Stimulated activated CD8-positive, alpha-beta memory T cell treated with anti-CD3 and anti-CD28 coated beads, Interleukin-7, amount 100 ng/mL, for 48 hours (primary cell): ENCODE results near the gene THSD4.
"Not testable (repeated sequence)": the region's sequence is repeated elsewhere in the genome, so short reads cannot be mapped to it uniquely, and the experiment has no call there.

Source experiments
- DNase-seq, 2 donors: peaks; one replicate each; pipeline ENCODE4 v3.0.0-alpha.2; 2020; ENCODE audit warnings: low read depth in 1 of 2; ENCODE audit errors: extremely low read depth in 1 of 2

The THSD4 gene

DNA sequence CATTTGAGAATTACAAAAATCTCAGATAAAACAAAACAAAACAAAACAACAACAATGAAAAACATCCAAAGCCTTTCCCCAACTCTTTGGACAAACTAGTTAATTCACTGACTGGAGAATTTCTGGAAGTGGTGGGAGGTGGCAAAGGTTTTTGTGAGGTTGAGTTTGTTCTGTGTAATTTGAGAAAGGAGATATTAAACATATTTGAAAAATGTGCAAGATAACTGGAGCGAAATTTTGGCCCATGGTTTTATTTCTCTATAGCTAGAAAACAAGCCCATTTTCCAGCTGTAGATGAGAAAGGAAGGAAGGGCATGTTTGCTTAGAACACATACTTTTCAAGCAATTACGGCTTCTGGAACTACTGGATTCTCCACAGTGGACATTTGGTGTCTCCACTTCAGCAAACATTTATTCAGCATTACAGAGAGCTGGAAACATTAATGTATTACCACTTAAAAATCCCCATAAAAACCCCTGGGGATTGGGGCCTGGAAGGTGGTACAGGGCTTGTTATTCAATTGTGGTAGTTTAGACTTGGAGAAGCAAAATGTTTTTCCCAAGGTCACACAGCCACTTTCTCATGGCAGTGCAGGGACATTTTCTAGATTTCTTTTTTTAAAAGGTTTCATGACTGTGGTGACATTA is 135.8 kb downstream of the THSD4 start:
- no peak for DNase-seq

DNA sequence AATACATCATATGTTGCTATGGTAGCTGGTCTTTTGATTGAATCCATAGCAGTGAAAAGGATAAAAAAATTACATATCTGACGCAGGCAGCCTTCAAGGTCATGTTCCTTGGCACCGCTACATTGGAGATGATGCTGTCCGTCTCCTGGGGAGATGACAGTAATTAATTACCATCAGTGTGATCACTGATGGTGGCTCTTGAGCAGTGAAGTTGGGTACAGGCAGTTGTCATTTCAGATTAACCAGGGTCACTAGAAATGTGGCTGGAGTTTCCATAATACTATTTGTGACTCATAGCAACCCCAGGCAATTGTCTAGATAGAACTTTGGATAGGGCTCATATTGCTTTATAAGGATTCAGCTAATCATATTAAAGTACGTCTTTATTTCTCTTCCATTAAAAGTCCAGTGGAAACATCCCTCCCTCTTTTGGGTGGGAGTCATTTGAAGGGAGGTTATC is 136.3 kb downstream of the THSD4 start:
- DNase-seq = no peak

DNA sequence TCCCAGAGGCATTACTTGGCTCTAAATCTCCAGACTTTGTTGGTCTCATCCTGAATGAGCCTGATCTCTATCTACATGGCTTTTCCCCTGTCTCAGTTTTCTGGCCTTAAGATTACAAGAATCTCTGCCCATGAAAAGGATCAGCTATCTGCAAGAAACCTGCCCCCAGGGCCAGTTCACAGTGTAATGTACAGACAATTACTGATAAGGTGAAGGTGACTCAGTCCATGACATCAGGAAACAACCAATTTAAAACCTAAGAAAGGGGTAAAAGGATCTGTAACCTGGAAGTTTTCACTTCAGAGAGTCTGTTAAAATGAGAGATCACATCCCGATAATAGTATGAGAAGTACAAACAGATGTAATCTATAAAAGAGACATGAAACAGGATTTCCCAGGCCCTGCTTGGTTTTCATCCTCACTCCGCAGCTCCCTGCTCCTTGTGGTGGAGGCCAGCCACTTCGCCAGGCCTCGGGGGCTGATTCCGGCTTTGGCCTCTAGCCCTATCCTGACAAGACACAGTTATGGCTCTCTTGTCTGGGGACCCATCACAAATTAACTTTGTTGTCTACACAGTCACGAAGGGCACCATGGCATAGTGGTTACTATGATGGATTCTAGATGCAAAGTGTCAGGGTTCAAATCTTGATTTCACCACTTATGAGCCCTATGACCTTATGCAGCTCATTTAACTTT is 136.9 kb downstream of the THSD4 start:
- DNase-seq = no peak

DNA sequence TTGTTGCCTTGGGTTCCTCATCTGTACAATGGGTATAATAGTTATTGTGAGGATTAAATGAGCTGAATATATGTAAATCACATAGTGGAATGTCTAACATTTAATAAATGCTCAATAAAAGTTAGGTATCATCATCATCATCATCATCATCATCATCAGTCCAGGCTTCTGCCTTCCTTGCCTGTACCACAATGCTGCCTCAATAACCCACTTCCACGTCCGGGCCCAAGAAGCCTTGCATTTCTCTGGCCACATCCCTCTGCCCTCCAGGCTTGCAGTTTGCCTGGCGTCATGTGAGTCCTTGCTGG is 137.4 kb downstream of the THSD4 start:
- DNase-seq = no peak

DNA sequence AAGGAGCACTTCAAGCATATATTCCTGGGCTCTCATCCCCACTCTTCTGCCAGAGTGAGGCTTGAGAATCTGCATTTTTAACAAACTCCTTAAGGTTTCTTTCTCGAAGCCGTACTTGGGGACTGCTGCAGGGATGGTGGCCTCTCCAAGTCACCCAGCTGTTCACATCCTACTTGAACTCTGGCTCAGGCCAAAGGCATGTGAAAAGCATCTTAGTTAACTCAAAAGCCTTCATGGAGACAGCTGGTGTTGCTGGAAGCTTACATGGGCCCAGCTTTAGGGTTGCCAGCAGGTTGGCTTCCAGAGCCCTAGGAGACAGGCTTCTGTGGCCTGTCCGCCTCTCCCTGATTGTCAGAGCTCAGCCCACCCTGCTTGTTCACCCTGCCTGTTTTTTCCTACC is 139.2 kb downstream of the THSD4 start:
- no peak for DNase-seq

DNA sequence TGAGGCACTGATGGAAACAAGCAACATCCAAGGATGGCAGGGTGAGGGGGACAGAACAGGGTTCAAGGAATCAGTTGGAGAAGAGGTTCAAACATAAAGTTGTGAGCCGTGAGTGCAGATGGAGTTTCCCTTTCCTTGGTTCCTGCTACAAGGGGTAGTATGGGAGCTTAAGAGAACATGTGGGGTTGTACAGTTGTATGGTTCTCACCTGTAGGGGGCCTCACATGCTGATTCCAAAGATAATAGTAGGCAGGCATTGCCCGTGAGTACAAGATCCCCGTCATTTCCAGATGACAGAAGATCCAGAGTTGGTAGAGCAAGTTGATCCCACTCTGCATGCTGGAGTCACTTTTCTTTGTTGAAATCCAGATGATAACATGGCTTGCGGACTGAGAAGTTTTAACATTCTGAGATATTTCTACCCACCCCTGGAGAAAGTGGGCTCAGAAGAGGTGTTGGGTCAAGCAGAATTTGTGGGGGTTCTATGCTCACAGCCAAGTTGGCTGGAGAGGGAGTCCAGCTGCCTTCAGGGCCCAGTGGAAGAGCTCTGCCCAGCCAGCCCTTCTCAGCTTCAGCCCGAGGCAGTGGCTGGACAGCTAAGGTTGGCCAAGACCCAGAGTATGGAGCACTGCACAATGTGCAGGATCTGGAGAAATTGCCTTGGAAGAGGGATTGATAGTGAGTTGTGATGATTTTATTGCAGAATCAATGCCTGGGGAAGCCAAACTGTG is 141.8 kb downstream of the THSD4 start:
- no peak for DNase-seq

DNA sequence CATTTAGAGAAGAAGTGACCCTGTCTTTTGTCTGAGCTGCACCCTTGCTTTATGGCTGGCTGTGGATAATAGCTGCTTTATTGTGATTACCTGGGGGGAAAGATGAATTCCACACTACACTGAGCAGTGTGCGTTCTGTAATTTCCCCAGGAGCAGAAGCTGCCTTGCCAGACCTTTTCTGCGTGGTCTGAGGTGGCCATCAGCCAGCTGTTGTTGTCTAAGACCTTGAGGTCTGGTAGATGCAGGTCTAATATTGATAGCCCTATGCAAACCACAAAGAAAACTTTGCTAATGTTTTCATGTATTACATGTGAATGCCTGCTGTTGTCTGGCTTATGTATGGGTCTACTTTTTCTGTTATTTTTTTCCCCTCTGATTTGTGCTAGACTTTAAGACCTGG is 144.6 kb downstream of the THSD4 start:
- no peak for DNase-seq

DNA sequence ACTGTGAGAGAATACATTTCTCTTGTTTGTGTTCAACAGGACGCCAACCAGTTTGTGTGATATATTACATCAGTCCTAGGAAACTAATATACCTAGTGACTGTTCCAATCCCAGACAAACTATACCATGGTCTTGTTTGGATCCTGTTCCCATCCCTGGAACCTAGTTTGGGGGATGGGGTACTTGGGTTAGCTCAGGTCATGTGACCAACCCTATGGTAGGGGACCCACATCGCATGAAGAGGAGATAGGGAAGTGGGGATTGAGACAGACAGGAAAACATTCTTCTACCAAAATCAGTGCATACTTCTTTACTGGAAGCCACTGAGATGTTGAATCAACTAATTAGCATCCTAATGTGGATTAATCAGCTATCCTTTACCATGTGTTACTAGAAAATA is 146.1 kb downstream of the THSD4 start:
- DNase-seq = no peak

DNA sequence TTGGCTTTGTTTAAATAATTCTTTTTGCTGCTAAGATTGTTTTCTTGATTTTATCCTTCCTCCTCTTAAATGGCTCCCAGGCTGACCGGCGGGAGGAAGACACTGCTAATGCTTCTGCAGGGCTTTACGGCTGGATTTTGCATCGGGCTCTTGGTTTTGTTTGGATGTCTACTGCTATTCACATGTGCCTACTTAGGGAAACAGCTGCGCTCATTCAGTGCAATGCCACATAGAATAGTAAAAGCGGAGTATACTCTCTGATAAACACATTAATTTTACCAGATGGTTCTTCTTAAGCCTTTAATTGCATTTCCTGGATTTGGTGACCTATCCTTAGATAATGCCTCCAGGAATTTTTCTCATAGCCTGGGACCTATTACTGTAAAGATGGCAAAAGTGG is 146.6 kb downstream of the THSD4 start:
- DNase-seq = no peak

DNA sequence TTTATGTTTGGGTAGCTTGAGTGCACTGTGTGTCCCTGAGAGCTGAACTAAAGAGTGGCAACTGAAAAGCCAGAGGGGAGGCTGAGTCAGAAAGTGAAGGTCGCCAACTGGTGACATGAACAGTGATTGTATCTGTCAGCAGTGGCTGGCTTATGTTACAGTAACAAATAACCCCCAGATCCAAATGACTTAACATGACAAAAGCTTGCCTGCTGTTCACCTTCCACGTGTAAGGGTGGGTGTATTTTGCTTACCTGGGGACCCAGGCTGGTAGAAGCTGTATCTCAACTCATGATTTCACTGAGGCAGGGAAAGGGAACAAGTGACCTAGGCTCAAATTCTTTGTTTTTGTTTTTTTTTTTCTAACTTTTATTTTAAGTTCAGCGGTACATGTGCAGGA is 147.3 kb downstream of the THSD4 start:
- DNase-seq = no peak

DNA sequence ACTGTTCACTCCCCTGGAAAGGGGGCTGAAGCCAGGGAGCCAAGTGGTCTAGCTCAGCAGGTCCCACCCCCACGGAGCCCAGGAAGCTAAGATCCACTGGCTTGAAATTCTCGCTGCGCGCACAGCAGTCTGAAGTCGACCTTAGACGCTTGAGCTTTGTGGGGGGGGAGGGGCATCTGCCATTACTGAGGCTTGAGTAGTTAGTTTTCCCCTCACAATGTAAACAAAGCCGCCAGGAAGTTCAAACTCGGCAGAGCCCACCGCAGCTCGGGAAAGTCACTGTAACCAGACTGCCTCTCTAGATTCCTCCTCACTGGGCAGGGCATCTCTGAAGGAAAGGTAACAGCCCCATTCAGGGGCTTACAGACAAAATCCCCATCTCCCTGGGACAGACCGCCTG is 150.3 kb downstream of the THSD4 start:
- not testable (repeated sequence) for DNase-seq

DNA sequence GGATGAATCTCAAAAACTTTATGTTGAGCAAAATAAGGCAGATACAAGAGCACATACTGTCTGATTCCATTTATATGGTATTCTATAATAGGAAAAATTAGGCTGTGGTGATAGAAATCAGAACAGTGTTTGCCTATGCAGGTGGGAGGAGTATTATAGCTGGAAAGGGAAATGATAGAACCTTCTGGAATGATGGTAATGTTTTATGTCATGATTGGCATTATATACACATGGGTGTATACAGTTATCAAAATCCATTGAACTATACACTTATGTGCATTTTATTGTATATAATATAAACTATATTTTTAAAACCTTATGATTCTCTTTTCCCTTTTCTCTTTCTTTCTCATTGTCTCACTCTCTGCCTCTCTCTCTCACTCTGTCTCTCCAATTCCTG is 156.1 kb downstream of the THSD4 start:
- no peak for DNase-seq

DNA sequence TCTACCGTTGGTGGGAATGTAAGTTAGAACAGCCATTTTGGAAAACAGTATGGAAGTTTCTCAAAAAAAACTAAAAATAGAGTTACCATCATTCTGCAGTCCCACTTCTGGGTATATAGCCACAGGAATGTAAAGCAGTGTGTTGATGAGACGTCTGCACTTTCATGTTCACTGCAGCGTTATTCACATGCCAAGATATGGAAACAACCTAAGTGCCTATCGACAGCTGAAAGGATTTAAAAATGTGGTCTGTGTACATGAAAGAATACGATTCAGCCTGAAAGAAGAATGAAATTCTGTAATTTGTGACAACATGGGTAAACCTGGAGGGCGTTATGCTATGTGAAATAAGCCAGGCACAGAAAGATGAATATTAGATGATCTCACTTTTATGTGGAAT is 157.7 kb downstream of the THSD4 start:
- DNase-seq = no peak

DNA sequence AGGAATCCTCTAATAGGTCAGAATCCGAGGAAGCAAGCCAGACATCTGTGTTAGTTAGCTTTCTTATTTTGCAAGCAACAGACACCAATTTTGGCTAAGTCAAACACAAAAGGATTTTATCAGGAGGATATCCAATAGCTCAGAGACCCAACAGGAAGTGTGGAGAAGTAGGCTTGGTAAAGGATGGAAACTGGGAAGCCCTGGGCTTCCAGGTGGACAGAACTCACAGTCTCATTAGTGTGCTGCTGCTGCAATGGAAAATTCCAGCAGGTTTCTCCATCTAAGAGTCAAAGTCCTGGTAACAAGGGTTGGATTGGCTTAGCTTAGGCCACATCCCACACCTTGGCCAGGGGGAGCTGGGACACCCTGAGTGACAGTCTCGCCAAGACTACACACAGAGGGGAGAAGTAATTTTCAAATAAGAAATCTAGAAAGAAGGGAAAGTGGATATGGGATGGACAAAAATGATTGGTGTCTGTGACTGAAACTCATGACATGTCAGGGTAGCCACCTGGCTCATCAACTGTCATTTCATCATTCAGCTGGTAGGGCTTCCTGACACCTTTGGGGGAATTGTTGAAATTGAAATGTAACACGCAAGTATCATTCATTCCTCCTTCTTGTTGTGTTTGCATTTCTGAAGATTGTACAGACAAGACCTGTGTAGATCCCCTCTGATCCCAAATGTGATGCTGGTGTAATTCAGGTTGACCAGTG is 158.6 kb downstream of the THSD4 start:
- no peak for DNase-seq

DNA sequence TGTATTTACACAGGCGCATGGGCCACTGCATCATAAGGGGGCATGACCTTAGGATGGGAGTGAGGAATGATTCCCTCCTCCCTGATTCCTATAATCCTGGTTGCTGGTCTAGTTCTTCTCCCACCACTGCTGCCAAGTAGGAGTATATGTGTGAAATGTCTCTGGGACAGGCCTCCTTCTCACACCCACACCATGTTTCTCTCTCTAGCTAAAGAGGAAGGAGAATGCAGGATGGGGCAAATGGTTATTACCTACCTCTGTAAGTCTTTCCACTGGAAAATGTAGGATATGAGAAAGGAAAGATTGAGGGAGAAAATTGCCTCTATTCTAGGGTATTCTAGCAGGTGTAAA is 159.2 kb downstream of the THSD4 start:
- no peak for DNase-seq

DNA sequence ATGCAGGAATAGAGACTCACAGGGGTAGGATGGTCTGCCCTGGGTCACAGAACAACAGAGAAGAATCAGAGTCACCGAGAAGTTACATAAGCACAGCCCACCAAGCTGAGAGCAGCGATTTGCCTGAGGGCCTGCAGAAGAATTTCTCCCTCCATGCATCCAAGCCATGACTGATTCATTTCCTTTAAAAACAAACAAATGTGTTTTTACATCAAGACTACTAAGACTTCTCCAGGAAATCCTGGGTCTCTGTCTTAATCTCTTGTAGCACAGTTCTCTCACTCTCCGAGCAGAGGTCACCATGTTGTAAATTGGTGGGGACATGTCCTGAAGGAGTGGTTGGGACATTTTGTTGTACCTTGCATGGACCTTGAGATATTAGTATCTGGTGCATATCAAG is 159.8 kb downstream of the THSD4 start:
- DNase-seq = no peak

DNA sequence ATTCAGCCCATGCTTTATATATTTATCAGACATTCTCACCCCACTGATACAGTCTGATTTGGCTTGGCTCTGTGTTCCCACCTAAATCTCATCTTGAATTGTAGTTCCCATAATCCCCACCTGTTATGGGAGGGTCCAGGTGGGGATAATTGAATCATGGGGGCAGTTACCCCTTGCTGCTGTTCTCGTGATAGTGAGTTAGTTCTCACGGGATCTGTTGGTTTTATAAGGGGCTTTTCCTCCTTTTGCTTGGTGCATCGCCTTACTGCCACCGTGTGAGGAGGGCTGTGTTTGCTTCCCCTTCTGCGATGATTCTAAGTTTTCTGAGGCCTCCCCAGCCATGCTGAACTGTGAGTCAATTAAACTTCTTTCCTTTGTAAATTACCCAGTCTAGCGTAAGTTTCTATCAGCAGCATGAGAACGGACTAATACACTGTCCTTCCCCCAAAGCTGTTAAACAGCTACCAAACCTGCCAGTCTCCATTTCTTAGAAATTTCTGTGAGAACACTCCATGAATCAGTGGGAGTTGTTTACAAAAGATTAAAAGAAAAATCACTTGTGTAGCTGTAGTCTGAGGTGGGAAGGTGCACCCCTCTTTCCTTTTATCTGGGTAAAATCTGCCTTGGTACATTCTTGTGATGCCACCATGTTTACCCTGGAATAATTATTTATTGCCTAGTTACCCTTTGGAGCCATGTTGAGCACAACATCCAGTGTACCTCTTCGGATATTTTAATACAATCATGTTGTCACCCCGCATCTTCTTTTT is 160.5 kb downstream of the THSD4 start:
- no peak for DNase-seq

DNA sequence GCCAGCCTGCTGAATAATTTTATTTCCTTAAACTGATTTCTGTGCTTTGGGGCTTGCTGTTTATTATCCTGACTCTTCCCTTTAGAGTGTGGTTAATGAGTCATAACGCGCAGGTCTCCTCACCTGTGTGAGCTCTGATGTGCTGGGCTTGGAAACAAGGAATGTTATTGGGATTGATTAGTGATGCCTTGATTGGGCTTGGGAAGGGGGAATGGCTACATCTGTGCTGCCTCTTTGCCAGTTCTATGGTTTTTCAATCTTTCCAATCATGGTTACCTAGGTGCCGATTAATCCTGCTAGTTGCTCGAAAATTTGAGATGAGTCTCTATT is 161.0 kb downstream of the THSD4 start:
- no peak for DNase-seq

DNA sequence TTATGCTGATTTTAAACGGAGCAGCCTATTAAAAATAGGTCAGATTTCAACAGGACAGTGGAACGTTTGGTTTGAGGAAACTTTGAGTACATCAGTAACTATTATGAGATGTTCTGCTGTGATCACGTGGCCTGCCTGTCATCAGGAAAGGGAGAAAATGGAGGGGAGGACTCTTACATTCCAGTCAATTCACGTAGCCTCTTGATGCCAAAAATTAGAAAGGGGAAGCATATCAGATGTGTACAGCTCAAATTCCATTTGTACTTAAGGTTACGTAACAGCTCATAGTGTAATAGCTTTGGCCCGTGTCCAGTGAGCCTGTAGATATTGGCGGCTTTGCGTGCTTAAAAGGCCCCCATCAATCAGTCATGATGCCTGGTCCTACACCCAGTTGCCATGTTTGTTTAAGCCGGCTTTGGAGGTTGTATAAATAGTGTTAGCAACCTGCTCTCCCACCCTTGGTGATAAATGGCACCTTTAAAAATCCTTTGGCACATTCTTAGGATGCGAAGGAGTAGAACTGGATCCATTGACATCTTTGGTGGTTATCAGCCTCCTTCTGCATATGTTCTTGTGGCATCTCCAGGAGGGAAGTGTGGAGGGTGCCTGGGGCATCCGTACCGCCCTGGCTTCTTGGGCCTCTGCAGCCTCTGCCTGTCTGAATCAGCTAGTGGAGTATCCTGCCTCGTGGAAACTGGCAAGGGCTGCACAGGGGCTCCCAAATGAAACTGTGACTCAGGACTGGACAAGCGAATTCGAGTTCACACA is 163.9 kb downstream of the THSD4 start:
- DNase-seq = no peak

DNA sequence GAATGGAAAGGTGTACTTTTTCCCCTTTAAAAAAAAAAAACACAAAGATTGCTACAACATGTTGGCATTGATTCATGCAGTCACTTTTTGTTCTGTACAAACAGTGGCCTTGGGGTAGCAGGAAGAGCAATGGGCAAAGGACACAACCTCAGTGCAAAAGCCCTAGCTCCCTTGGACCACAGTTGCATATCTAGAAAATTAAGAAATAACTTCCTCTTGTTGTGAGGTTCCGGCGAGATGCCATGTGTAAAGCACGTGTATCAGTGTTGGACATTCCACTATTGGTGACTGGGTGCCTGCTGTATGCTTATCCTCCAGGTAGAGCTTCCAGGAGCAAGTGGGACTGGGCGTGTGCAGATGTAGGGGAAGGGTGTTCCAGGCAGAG is 164.5 kb downstream of the THSD4 start:
- no peak for DNase-seq
